Measurements from ENCODE around the gene USH2A.

USH2A gene

DNA sequence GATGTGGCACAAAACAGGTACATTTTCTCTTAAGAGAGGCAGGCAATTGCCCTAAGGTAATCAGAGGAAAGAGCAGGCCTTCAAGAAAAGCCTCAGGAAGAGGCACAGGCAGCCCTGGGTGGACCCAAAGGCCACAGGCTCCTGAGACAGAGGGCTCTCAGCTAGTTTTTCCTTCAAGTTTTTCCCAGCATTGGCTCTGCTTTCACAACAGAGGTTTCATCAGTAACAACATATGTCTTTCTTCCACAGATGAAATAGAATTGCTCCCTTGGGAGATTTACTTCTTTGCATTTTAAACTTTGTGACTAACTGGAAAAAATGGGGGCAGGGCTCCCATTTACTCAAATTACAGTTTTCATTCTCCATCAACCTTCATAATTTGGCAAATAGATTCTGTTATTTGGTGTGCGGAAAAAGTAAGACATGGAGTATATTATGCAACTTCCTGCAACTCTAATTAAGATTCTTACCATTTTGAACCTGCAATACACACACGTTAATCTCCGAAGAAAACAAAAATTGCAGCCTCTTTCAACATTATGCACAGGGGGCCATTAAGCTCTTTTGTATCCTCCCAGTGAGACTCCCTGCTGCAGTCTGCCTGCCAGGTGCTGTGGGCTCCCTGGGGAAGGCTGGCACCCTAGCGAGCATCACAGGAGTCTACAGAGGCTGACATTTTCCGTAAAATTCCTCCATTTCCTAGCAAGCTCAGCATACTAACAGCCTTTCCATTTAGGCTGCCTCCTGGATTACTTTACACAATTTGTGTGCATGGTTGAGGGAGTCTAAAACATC lies 282.3 kb downstream of the USH2A start:
- no peak for DNase-seq (ENCODE audit: low read depth in 1 of 2, low spot score in 1 of 2)

DNA sequence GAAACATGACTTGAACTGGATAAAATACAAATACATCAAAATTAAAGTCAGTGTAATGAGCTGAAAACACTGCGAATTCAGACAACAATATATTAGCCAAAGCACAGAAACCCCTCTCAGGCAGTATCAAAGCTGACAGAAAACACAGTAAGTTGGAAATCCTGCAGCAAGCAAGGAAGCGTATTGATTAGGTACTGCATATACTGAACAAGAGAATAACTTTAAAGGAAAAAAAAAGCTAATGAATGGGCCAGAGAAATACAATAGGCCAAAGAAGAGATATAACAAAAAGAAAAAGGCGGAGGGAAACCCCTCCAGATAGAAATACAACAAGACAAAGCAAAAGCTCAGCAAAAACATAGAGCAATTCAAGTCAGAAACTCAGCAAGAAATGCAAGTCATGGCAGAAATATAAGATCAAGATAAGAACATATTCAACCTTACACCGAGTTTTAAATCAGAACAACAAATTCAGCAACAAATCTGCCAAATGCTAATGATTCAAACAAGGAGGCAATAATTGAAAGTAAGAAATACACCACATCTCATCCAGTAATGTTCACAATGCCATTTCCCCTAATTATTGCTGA lies 299.0 kb downstream of the USH2A start:
- no peak for DNase-seq (ENCODE audit: low read depth in 1 of 2, low spot score in 1 of 2)

DNA sequence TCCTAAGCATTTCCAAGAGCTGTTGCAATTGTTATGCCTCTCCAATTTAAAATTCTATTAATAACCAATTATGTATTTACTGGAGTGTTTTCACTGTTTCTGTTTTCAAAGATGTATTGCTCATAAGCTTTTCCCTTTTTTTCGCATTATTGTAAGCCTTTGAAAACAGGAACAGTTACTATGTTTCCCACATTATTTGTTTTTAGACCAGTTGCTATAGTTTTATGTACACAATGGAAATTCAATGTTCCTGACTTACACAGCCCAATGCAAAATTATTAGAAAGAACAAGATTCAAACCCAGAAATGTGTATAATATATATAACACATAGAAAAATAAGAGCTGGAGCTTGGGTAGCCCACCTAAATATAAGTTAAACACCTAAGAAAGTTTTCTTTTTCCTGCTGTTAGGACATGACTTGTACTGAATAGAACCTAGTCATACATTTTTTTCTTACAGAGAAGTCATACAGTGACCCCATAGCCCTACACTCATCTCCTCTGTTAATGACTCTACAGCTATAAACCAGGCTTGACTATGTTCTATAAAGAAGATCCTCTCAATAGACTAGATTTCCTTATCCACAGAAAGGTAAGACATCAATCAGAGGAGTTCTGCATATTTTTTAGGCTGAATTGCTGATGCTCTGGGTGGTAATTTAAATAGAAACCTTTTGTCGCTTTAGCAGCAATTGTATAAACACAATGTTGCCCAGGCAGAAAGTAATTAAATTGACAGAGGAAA lies 299.6 kb downstream of the USH2A start:
- DNase-seq (ENCODE audit: low read depth in 1 of 2, low spot score in 1 of 2) = no peak

- no peak for DNase-seq (ENCODE audit: low read depth in 1 of 2, low spot score in 1 of 2)
Measured at GRCh38 chr1:216119600-216119999, 303.6 kb downstream of the USH2A start.

- no peak for DNase-seq (ENCODE audit: low read depth in 1 of 2, low spot score in 1 of 2)
Measured at GRCh38 chr1:216114180-216114579, 309.1 kb downstream of the USH2A start.

DNA sequence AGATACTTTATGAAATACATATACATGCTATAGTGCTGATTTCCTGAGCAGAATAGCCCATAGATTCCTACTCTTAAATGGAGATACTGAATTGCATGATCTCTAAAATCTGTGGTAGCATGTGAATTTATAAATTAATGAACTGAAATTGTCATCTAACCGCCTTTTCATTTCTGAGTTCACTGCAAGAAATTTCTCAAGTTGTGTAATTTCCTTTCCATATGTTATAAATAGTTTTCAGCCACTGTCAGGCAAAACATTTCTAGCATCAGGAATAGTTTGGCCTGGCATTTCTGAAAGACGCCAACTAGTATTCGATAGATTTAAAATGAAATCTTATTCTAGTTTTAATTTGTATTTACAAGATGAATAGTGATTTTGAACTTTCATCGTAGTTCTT lies 310.1 kb downstream of the USH2A start:
- DNase-seq (ENCODE audit: low read depth in 1 of 2, low spot score in 1 of 2) = no peak

- DNase-seq (ENCODE audit: low read depth in 1 of 2, low spot score in 1 of 2) = no peak
Measured at GRCh38 chr1:216111842-216112241, 311.4 kb downstream of the USH2A start.

GRCh38 chr1:216095400-216095799 lies 327.8 kb downstream of the USH2A start:
- no peak for DNase-seq (ENCODE audit: low read depth in 1 of 2, low spot score in 1 of 2)

- no peak for DNase-seq (ENCODE audit: low read depth in 1 of 2, low spot score in 1 of 2)
Measured at GRCh38 chr1:216090556-216090955, 332.7 kb downstream of the USH2A start.

DNA sequence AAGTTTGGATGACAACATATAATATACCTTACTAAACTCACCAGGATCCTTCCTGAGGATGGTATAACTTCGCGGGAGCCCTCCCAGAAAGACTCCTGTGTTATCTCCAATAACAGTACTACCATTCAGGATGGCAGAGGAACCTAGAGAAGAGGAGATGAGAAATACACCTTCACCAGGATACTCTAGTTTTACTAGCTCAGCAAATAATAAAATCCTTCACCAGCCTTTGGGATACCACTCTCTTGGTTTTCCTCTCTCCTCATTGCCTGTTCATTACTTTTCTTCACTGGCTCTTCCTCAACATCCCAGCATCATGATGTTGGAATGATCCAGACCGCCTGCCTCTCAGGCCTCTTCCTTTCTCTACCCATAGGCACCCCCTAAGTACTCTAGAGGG lies 336.6 kb downstream of the USH2A start:
- no peak for DNase-seq (ENCODE audit: low read depth in 1 of 2, low spot score in 1 of 2)

GRCh38 chr1:216081445-216081844 lies 341.8 kb downstream of the USH2A start:
- no peak for DNase-seq (ENCODE audit: low read depth in 1 of 2, low spot score in 1 of 2)

DNA sequence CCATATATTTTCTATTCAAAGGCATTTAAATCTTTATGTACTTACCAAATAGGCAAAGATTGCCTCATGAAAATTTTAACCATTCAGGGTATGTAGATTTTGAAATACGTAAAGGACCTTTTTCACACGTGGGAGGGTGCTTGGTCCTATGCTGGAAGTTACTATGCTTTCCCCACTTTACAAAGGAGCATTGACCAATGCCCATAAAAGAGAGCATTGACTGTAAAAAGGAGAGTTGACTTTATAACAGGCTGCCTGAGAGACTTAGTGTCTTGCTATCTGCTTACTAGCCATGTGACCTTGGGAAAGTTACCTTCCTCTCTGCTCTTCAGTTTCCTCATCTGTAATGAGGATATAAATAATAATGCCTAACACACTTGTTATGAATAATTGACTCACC lies 346.5 kb downstream of the USH2A start:
- no peak for DNase-seq (ENCODE audit: low read depth in 1 of 2, low spot score in 1 of 2)

GRCh38 chr1:216075339-216075738 lies 347.9 kb downstream of the USH2A start:
- DNase-seq (ENCODE audit: low read depth in 1 of 2, low spot score in 1 of 2) = no peak

- no peak for DNase-seq (ENCODE audit: low read depth in 1 of 2, low spot score in 1 of 2)
Measured at GRCh38 chr1:216073793-216074595, 349.3 kb downstream of the USH2A start.

DNA sequence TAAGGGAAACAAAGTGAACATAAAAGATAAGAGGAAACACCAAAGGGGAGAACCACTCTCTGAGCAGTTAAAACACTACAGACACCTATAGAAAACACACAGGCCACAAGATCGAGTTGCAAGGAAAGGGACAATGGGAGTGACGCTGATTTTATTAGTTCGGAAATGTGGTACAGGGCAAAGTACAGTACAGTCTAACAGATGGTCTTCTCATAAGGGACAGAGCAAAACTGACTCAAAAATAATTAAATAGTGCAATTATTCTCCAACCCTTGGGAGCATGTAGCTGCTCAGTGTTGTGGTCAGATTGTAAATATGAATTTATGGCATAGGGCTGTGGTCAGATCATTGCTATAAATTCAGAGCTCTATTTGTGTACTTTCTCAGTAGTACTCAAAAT lies 352.0 kb downstream of the USH2A start:
- DNase-seq (ENCODE audit: low read depth in 1 of 2, low spot score in 1 of 2) = no peak

DNA sequence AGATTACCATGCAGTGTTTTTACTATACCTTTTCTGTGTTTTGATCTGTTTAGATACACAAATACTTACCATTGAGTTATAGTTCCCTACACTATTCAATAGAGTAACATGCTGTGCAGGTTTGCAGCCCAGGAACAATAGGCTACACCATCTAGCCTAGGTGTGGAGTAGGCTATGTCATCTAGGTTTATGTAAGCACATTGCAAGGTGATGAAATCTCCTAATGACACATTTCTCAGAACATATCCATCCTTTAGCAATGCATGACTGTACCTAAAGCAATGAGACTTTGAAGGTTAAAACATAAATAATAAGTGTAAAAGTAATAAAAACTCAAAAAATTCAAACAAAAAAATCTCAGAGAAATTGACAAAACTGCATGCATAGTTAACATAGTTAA lies 358.6 kb downstream of the USH2A start:
- no peak for DNase-seq (ENCODE audit: low read depth in 1 of 2, low spot score in 1 of 2)

- no peak for DNase-seq (ENCODE audit: low read depth in 1 of 2, low spot score in 1 of 2)
Measured at GRCh38 chr1:216057947-216058346, 365.3 kb downstream of the USH2A start.

GRCh38 chr1:216057063-216057462 lies 366.2 kb downstream of the USH2A start:
- DNase-seq (ENCODE audit: low read depth in 1 of 2, low spot score in 1 of 2) = no peak

GRCh38 chr1:216055004-216055403 lies 368.2 kb downstream of the USH2A start:
- no peak for DNase-seq (ENCODE audit: low read depth in 1 of 2, low spot score in 1 of 2)

DNA sequence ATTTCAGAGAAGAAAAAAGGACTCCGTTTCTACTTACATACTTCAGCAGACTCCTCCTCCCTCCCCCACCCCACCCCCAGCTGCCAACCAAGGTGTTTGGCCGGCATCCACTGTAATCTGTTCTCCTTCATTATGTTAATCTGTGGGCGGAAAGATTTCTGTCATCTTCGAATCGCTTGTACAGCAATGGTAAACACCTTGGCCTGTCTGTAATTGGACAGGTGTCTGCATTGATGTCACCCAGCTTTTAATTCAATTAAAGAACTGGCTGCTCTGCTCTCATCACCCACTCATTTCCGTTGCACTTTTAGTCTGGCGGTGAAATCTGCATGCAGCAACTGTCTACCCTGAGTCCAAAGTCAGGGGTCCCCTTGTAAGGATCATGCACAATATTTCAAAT lies 368.6 kb downstream of the USH2A start:
- DNase-seq (ENCODE audit: low read depth in 1 of 2, low spot score in 1 of 2) = no peak

DNA sequence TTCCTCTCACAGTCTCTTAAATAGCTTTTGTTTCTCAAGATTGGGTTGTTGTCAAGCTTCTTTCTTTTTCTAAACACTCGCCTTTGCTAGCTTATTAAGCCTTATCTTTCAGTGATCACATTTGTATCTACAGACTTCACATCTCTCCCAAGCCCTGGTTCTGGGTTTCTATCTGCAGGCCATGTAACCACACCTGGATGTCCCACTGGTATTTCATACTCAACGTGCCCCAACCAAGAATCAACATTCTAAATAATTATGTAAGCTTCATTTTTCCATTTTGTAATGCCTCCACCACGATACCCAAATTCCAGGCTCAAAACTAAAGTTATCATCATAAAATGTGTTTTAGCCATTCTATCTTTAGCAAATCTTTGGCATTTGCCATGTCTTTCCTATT lies 372.2 kb downstream of the USH2A start:
- DNase-seq (ENCODE audit: low read depth in 1 of 2, low spot score in 1 of 2) = no peak

Data from stimulated activated CD4-positive, alpha-beta T cell treated with anti-CD3 and anti-CD28 coated beads, Interleukin-15, amount 100 ng/mL, for 1 hour (primary cell).